ENCODE data around the gene SLC7A6OS.

Gene SLC7A6OS

DNA sequence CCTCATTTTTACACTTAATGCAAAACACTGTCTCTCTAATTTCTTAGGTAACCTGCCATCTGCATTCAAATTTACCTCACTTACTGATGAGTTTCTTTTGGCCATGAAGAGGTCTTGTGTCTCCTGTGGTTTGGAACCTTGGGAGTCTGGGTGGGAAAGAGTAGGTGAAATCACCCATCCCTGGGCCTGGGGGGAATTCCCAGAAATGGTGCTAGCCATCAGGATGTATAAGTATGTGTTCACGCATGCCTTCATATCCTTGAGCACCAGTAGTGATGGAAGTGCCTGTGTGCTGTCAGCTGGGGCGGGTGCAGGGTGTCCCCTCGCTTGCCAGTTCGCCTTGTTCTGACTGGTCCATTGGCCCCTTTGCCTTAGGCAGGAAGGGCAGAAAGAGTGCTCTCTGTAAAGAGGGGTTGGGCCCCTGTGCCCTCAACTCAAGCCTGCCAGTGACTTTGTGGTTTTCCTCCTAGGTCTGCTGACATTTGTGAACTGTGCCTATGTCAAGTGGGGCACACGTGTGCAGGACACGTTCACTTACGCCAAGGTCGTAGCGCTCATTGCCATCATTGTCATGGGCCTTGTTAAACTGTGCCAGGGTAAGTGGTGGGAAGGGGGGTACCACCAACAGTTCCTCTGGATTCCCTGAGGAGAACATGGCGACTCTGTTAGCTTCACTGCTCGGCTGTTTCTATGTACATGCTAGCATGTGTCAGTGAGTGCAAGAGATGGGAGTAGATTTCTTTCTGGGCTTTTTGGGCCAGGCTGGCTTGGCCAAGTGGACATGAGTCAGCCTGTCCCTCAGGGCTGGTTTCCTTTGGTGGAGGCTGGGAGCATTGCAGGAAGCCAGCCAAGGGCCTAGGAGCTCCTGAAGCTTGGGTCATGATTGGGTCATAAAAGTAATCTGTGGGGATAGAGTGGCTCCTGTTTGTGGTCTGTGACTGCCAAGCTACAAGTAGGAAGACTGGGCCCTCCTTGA is 23.2 kb downstream of the SLC7A6OS start:
- no peak overlapping the region for H3K4me3 ChIP-seq (ENCODE audit: low read depth, low read length)
- DNase-seq (ENCODE audit: low read depth): peak; percentile 72
- no peak for TF ChIP-seq POLR2A (IDR thresholded peaks at IDR 0.05; ENCODE audit: extremely low read depth, insufficient read length)
- TF ChIP-seq, protein P1, sequence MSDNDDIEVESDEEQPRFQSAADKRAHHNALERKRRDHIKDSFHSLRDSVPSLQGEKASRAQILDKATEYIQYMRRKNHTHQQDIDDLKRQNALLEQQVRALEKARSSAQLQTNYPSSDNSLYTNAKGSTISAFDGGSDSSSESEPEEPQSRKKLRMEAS (IDR thresholded peaks at IDR 0.05; ENCODE audit: low read depth, low read length): no peak
- TF ChIP-seq MYC (IDR thresholded peaks at IDR 0.05; ENCODE audit: low read depth, low read length): no peak
- TF ChIP-seq, protein P2, sequence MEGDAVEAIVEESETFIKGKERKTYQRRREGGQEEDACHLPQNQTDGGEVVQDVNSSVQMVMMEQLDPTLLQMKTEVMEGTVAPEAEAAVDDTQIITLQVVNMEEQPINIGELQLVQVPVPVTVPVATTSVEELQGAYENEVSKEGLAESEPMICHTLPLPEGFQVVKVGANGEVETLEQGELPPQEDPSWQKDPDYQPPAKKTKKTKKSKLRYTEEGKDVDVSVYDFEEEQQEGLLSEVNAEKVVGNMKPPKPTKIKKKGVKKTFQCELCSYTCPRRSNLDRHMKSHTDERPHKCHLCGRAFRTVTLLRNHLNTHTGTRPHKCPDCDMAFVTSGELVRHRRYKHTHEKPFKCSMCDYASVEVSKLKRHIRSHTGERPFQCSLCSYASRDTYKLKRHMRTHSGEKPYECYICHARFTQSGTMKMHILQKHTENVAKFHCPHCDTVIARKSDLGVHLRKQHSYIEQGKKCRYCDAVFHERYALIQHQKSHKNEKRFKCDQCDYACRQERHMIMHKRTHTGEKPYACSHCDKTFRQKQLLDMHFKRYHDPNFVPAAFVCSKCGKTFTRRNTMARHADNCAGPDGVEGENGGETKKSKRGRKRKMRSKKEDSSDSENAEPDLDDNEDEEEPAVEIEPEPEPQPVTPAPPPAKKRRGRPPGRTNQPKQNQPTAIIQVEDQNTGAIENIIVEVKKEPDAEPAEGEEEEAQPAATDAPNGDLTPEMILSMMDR (IDR thresholded peaks at IDR 0.05; ENCODE audit: low read depth, low read length): no peak

DNA sequence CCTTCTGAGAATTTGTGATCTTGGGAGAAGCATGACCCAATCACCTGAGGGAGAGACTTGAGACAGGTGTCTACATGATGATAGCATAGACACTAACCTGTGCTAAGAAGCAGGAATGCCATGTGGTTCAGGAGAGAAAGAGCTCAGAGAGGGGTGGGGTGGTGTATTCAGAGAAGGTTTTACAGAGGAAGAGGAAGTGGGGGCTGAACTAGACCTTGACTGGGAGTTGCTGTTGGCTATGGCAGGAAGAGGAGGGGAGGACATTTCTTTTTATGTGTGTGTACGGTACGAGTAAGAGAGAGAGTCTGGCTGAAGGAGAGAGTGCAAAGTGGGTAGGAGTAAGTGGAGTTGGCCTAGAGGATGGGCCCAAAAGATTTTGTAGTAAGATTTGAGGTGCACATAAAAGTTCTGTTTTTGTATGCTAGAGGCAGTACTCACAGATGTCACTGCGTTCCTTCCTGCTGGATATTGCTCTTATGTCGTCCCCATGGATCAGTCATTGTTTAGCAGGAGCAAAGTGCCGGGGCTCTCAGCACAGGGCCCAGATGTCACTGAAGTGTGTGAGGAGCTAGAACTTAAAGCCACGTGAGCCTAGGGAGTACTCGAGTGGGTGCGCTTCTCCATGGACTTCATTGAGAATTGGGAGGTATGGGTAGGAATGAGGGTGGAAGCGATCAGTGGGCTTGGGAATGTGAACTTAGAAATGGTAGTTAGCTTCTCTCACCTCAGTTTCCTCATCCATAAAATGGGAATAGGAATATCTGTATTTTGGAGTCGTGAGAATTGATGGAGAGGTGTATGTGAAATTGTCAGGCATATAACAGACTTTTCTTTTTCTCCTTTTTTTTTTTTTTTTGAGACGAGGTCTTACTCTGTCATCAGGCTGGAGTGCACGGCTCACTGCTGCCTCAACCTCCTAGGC is 24.3 kb downstream of the SLC7A6OS start:
- peak; percentile 86 for DNase-seq (ENCODE audit: low read depth)
- peak overlapping the region; percentile 26 for H3K4me3 ChIP-seq (ENCODE audit: low read depth, low read length)
- TF ChIP-seq MYC (IDR thresholded peaks at IDR 0.05; ENCODE audit: low read depth, low read length): peak; percentile 57; the same call in 1 of the 2 replicates
- TF ChIP-seq, protein P2 (IDR thresholded peaks at IDR 0.05; ENCODE audit: low read depth, low read length): no peak
- TF ChIP-seq, protein P1 (IDR thresholded peaks at IDR 0.05; ENCODE audit: low read depth, low read length): peak; percentile 70

DNA sequence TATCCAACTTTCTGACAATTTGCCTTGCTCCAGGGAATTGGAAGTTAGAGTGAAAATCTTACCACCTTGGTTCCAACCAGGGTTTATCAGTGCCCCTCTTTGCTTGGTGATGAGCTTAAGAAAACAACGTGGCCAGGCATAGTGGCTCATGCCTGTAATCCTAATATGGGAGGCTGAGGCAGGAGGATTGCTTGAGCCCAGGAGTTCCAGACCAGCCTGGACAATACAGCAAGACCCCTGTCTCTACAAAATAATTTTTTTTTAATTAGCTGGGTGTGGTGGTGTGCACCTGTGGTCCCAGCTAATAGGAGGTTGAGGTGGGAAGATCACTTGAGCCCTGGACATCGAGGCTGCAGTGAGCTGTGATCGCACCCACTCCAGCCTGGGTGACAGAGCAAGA is 25.1 kb downstream of the SLC7A6OS start:
- TF ChIP-seq, protein P2 (IDR thresholded peaks at IDR 0.05; ENCODE audit: low read depth, low read length): no peak
- TF ChIP-seq POLR2A (IDR thresholded peaks at IDR 0.05; ENCODE audit: extremely low read depth, insufficient read length) (no peak), MYC (IDR thresholded peaks at IDR 0.05; ENCODE audit: low read depth, low read length) (no peak)
- TF ChIP-seq, protein P1 (IDR thresholded peaks at IDR 0.05; ENCODE audit: low read depth, low read length): no peak
- peak overlapping the region; percentile 26 for H3K4me3 ChIP-seq (ENCODE audit: low read depth, low read length)

DNA sequence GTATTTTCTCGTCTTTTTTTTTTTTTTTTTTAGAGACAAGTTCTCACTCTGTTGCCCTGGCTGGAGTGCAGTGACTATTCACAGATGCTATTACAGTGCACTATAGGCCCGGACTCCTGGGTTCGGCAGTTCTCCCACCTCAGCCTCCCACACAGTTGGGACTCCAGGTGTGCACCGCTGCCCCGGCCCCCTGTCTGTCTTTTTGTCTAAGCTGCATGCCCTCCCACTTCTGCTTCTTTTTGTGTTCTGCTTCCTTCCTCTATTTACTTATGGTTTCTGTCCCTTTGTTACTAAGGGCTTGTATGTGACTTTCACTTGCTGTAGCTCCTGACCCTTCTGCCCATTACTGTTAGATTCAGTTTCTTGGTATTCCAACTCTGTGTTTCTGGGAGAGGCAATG is 25.9 kb downstream of the SLC7A6OS start:
- TF ChIP-seq, protein P1 (IDR thresholded peaks at IDR 0.05; ENCODE audit: low read depth, low read length): no peak
- TF ChIP-seq, protein P2 (IDR thresholded peaks at IDR 0.05; ENCODE audit: low read depth, low read length): no peak
- no peak for TF ChIP-seq POLR2A (IDR thresholded peaks at IDR 0.05; ENCODE audit: extremely low read depth, insufficient read length)
- no peak for TF ChIP-seq MYC (IDR thresholded peaks at IDR 0.05; ENCODE audit: low read depth, low read length)
- peak; percentile 75 for DNase-seq (ENCODE audit: low read depth)
- no peak overlapping the region for H3K4me3 ChIP-seq (ENCODE audit: low read depth, low read length)

More for the DNA sequence above, 25.1 kb downstream of the SLC7A6OS start:
- DNase-seq (ENCODE audit: low read depth): no peak

DNA sequence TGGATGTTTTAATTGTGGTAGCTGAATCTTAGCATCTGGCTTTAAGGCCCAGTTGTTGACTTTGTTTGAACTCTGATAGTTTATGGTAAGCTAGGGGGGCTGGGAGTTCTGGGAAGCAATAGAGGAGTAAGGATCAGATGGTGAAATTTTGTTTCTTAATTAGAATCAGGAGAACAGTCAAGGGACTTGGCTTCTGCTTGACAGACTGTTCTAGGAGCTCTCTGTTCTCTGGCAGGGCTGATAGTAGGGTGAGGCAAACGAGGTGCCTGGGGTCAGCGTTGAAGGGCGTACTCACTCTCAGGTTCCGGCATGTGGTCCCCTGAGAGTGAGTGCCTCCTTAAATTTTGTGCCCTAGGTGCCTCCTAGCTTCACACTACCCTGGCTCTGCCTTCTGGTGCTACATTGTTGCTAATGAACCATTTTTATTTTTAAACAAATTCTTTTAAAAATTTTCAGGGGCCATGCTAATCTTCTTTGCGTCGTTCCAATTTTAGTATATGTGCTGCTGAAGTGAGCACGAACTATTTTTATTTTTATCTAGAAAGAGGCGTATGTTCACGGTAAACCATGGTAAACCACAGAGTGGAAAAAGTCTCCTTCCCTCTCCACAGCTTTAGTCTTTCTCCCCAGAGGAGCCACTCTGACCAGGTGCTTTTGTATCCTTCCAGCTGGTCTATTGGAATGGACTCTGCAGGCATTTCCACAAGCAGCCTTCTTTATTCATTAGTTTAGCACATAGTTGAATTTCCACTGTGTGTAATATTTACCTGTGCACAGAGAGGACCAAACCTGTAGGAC is 26.7 kb downstream of the SLC7A6OS start:
- TF ChIP-seq, protein P2 (IDR thresholded peaks at IDR 0.05; ENCODE audit: low read depth, low read length): no peak
- TF ChIP-seq POLR2A (IDR thresholded peaks at IDR 0.05; ENCODE audit: extremely low read depth, insufficient read length) (no peak), MYC (IDR thresholded peaks at IDR 0.05; ENCODE audit: low read depth, low read length) (no peak)
- TF ChIP-seq, protein P1 (IDR thresholded peaks at IDR 0.05; ENCODE audit: low read depth, low read length): no peak
- DNase-seq (ENCODE audit: low read depth): no peak
- H3K4me3 ChIP-seq (ENCODE audit: low read depth, low read length): no peak overlapping the region
